ENCODE data around the gene ADAMTS15. TPM values are rescaled to one million over a fixed set of nuclear protein-coding genes. Genes with fewer than 3 reads are reported as not detected.

Gene ADAMTS15
- total and polyA plus RNA-seq, 10 of the 15 experiments (the other 5 are each of a cell fraction or from before 2014, with no cell fraction given) = not detected

DNA sequence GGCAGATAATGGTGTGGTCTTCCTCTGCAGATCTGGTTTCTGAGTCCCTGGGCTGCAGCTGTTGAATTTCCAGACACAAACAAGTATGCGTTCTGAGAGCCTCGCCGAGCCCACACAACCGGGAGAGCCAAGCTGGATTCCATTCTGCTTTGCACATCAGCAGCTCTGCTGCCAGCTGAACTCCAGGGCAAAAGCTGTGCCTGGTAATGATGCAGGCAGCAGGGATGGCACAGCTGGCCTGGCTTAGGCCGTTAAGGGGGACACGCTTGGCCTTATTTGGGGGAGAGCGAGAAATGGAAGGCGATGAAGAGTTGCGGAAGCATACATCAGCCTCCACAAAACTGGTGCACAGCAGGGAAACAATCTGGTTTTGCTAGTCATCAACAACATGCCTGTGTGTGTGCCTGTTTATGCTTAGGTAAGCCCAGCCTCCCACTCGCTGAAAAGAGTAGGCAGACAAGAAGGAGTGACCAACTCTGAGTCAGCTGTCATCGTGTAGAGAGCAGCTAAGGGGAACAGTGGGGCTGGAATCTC lies 45.1 kb upstream of the ADAMTS15 start:
- no peak overlapping the region for H3K9ac ChIP-seq (ENCODE audit: control insufficient read depth, insufficient read depth, low read length)
- DNase-seq (ENCODE audit: low read depth, low spot score) (no peak), ATAC-seq (no peak), FAIRE-seq (no peak)
- H3K27ac ChIP-seq (ENCODE audit: control insufficient read depth, insufficient read depth) = no peak overlapping the region
- in situ Hi-C loops (cut with MboI) (no loop called here), intact Hi-C loops (cut with micrococcal nuclease; ENCODE audit: unreplicated experiment) (no loop called here)
- H3K9me3 ChIP-seq (replicated peaks; ENCODE audit: control insufficient read depth, insufficient read depth, low read length) = no peaks in the 10 kb centered on the region
- SMC1A ChIA-PET (ENCODE audit: uncharacterized antibody, unreplicated experiment) = no interaction called here
- POLR2A ChIA-PET = no interaction called here
- no TSS peak for BruUV-seq (replicated peaks)
- RAD21 ChIA-PET (ENCODE audit: unreplicated experiment) = interaction anchor here (0.9 kb wide), 1 partner anchor 191 kb away, joined by 3 read pairs; no protein-coding TSS in a partner anchor
- TF ChIP-seq, protein P1, sequence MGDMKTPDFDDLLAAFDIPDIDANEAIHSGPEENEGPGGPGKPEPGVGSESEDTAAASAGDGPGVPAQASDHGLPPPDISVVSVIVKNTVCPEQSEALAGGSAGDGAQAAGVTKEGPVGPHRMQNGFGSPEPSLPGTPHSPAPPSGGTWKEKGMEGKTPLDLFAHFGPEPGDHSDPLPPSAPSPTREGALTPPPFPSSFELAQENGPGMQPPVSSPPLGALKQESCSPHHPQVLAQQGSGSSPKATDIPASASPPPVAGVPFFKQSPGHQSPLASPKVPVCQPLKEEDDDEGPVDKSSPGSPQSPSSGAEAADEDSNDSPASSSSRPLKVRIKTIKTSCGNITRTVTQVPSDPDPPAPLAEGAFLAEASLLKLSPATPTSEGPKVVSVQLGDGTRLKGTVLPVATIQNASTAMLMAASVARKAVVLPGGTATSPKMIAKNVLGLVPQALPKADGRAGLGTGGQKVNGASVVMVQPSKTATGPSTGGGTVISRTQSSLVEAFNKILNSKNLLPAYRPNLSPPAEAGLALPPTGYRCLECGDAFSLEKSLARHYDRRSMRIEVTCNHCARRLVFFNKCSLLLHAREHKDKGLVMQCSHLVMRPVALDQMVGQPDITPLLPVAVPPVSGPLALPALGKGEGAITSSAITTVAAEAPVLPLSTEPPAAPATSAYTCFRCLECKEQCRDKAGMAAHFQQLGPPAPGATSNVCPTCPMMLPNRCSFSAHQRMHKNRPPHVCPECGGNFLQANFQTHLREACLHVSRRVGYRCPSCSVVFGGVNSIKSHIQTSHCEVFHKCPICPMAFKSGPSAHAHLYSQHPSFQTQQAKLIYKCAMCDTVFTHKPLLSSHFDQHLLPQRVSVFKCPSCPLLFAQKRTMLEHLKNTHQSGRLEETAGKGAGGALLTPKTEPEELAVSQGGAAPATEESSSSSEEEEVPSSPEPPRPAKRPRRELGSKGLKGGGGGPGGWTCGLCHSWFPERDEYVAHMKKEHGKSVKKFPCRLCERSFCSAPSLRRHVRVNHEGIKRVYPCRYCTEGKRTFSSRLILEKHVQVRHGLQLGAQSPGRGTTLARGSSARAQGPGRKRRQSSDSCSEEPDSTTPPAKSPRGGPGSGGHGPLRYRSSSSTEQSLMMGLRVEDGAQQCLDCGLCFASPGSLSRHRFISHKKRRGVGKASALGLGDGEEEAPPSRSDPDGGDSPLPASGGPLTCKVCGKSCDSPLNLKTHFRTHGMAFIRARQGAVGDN (IDR thresholded peaks at IDR 0.05) = no peak
- TF ChIP-seq SMC3 (IDR thresholded peaks at IDR 0.05; ENCODE audit: borderline replicate concordance, low read length) = no peak
- TF ChIP-seq PML (IDR thresholded peaks at IDR 0.05; ENCODE audit: low read length) = no peak
- CTCF ChIA-PET = no interaction called here
- no peaks in the 10 kb centered on the region for H3K4me1 ChIP-seq (ENCODE audit: control insufficient read depth, insufficient read depth, low read length)
- no peak overlapping the region for H2AFZ ChIP-seq (ENCODE audit: control insufficient read depth, low read depth, low read length)
- no peaks in the 10 kb centered on the region for H3K36me3 ChIP-seq (ENCODE audit: control insufficient read depth in 2 of 2, insufficient read depth in 2 of 2, low read length in 1 of 2)
- no peaks in the 10 kb centered on the region for H4K20me1 ChIP-seq (ENCODE audit: control insufficient read depth, insufficient read depth)
- H3K4me3 ChIP-seq = no peak overlapping the region
- no peak overlapping the region for H3K4me2 ChIP-seq (ENCODE audit: control insufficient read depth, insufficient read depth)
- 67% methylated on average over 11 of the region's 11 CpGs for WGBS (ENCODE audit: insufficient coverage, insufficient replicate concordance, low lambda C conversion rate, missing lambda C conversion rate)
- no peaks in the 10 kb centered on the region for H3K79me2 ChIP-seq (ENCODE audit: control insufficient read depth, insufficient read depth, low read length)
- no peaks in the 10 kb centered on the region; a peak in 2 of 4 replicates for H3K27me3 ChIP-seq (replicated peaks in 1 of 2; ENCODE audit: control insufficient read depth in 2 of 2, insufficient read depth in 2 of 2, low read length in 1 of 2)
